Posterior cingulate gyrus (tissue), 11 donors: Measurements from ENCODE around the gene MAMDC4.
"Not testable (repeated sequence)": the region's sequence is repeated elsewhere in the genome, so short reads cannot be mapped to it uniquely, and the experiment has no call there.

Experiments
- DNase-seq, 10 donors: peaks; one replicate each; pipeline versions ENCODE4 v3.0.0 to v3.0.0-alpha.2; 2020 to 2021; ENCODE audit warnings: mixed read lengths in 3 of 10
- intact Hi-C: fragments of 100-400 bp; cut with DNase I; formaldehyde crosslinking; loops from one replicate; pipeline ENCODE4 v1.15.1; 2023

Gene MAMDC4

DNA sequence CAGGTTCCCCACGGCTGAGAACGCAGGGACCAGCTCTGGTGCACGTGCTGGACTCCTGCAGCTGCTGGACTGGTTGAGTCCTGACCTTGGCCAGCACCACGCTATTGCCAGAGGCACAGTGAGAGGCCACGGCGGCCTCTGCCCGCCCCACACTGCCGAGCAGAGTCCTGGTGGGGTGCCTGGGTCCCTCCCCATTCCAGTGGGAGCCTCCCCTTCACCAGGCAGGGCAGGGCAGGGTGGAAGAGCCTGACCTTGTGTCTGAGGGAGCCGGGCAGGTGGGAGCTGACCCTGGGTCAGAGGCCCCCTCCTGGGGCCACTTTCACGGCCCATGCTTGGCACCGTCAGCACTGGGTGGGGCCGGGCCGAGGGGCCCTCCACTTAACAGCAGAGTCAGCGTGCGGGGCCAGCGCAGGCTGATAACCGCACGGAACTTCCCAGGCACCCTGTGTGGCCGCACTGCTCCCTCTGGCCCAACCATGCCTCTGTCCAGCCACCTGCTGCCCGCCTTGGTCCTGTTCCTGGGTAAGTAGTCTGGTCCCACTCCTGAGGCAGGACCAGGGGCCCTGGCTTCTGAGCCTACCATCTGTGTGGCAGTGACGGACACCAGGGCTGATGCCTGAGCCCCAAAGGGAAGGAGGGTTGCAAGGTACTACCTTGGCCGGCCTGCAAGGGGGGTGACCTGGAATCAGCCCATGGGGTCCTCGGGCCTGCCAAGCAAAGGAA is at the start of gene MAMDC4:
Gene MAMDC4, plus strand, starts transcription at position 406 of the 723 bp plus-strand sequence. Its CDS starts 71 bp downstream, at position 477.
- DNase-seq: peak in 2 of 10 donors; percentile 5 to 84
- intact Hi-C loops: no loop called here

DNA sequence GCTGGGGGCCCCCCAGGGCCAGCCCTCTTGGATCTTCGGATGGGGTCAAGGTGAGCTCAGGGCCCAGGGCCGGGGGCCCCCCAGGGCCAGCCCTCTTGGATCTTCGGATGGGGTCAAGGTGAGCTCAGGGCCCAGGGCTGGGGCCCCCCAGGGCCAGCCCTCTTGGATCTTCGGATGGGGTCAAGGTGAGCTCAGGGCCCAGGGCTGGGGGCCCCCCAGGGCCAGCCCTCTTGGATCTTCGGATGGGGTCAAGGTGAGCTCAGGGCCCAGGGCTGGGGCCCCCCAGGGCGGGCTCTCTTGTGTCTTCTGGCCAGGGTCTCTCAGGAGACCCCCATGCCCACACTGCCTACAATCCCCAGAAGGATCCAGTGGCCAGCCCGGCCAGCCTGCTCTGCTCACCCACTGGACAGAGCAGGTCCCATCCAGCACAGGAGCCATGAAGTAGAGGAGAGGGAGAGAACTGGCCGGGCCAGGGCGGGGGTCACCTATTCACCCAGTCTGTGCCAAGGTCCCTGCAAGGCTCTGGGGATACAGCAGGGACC is 49.1 kb upstream of the MAMDC4 start:
- DNase-seq: peak in 3 of 10 donors; percentile 15 to 61 (median 59)
- intact Hi-C loops: not testable (repeated sequence)

DNA sequence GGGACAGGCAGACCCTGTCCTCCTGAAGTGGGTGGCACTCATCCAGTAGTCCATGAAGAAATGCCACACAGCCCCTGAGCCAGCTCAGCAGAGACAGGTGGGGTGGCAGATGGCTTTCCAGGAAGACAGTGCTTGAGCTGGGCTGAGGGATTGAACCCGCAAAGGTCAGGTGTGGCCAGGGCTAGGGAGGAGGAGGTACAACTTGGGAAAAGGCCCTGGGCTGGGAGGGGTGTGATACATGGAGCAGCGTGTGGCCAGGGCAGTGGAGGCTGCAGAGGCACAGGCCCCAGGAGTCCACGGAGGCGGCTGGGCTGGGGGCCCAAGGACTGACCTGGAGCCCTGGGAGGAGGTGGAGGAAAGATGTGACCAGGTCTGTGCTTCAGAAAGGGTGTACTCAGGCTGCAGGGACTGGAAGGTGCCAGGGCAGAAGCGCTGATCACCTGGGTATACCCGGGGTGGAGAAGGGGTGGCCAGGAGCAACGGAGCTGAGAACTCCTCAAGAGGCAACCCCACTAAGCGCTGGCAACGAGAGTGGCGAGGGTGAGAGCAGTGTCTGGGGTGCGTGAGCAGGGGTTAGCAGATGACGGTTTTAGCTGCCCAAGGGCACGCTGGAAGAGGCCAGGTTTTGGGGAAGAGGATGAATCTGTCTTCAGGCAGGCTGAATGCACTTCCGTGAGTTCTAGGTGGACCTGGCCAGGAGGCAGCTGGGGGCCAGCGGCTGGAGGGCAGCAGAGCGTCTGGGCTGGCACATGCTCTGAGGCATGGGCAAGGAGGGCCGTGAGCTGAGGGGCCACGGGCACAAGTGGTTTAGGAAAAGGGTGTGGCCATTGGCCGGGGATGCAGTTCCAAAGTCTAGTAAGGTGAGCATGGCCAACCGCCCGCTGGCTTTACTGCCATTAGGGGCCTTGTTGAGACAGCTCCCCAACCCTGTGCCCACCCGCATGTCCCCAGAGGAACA is 48.3 kb upstream of the MAMDC4 start:
- DNase-seq: peak in 3 of 10 donors; percentile 48 to 75 (median 68)
- intact Hi-C loops: no loop called here

- intact Hi-C loops: loop anchor here (5.0 kb wide), 1 partner anchor 38 kb away; the partner anchor contains the start of gene AJM1
- DNase-seq: peak in 3 of 10 donors; percentile 63 to 72 (median 67)
Observed at GRCh38 chr9:136804509-136805206, 47.5 kb upstream of the MAMDC4 start.

DNA sequence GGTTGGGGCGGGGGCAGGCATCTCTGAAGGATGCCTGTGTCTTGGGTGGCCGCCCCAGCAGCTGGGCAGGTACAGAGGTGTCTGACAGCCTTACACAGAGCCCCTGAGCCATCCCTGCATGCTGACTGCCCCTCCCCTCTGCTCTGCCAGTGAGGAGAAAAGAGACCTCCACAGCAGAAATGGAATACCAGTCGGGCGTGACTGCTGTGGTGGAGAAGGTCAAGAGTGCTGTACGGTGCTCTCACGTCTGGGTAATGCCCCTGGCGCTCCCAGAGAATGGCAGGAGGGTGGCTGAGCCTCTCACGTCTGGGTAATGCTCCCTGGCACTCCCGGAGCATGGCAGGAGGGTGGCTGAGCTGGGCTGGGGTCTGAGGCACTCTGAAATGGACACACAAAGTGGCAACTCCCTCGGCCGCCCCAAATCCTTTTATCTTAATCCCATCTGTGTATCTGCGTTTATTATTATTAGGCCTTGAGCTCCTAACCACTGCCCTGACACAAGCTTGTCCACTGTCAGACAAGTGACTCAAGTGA is 46.9 kb upstream of the MAMDC4 start:
- DNase-seq: peak in 3 of 10 donors; percentile 28 to 57 (median 46)
- intact Hi-C loops: loop anchor here (5.0 kb wide), 1 partner anchor 37 kb away; the partner anchor contains the start of gene AJM1

DNA sequence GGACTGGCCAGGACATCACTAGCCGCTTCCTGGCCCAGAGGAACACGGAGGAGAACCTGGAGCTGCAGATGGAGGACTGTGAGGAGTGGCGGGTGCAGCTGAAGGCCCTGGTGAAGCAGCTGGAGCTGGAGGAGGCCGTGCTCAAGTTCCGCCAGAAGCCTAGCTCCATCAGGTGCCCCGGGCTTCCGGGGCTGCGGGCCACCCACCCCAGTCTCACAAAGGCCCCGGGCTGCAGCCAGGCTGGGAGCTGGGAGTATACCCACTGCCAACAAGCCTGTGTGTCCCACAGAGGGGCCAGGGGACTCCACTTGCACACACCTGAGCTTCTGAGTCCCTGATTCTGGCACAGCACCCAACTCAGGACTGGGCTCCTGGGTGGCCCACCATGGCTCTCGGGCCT is 46.1 kb upstream of the MAMDC4 start:
- intact Hi-C loops: loop anchor here (5.0 kb wide), 1 partner anchor 36 kb away; the partner anchor contains the start of gene AJM1
- peak in 4 of 10 donors; percentile 19 to 77 (median 62) for DNase-seq

GRCh38 chr9:136806631-136807201 is 45.4 kb upstream of the MAMDC4 start:
- peak in 4 of 10 donors; percentile 22 to 70 (median 64) for DNase-seq
- intact Hi-C loops: loop anchor here (5.0 kb wide), 1 partner anchor 36 kb away; the partner anchor contains the start of gene AJM1

- intact Hi-C loops: loop anchor here (5.0 kb wide), 1 partner anchor 35 kb away; the partner anchor contains the start of gene AJM1
- peak; percentile 49 to 94 (median 66) for DNase-seq
Observed at GRCh38 chr9:136807281-136808074, 44.7 kb upstream of the MAMDC4 start, which contains the start of gene RABL6. TSS of gene RABL6 (plus strand) at chr9:136807948. CDS start at chr9:136808197, 249 bp downstream.

DNA sequence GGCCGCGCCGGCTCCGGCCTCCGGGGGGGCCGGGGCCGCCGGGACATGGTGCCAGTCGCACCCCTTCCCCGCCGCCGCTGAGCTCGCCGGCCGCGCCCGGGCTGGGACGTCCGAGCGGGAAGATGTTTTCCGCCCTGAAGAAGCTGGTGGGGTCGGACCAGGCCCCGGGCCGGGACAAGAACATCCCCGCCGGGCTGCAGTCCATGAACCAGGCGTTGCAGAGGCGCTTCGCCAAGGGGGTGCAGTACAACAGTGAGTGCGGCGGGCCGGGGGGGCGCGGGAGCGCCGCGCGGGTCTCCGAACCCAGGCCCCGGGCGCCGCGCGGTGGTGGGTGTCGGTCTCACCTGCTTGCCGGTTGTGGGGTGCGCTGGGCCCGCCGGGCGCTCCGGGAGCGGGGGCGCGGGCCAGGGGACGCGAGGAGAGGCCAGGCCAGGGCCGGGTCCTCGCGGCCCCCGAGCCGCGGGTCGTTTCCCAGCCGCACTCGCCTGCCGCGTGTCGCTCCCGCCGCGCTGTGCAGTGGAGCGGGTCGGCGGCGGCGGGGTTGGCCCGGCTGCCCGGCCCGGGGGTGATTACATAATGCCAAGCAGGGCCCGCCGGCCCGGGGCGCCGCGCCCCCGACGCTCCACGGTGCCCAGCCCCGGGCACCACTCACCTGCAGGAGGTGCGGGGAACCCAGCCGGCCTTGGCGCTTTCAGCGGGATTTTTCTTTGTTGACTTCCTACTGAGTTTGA is 43.9 kb upstream of the MAMDC4 start:
- peak in 5 of 10 donors; percentile 31 to 89 (median 74) for DNase-seq
- intact Hi-C loops: loop anchor here (5.0 kb wide), 1 partner anchor 34 kb away; the partner anchor contains the start of gene AJM1

GRCh38 chr9:136808806-136809158 is 43.4 kb upstream of the MAMDC4 start:
- intact Hi-C loops: loop anchor here (5.0 kb wide), 1 partner anchor 34 kb away; the partner anchor contains the start of gene AJM1
- DNase-seq: no peak

GRCh38 chr9:136814725-136815421 is 37.3 kb upstream of the MAMDC4 start:
- intact Hi-C loops: no loop called here
- DNase-seq: peak in 1 of 10 donors; percentile 57

GRCh38 chr9:136815422-136815782 is 36.7 kb upstream of the MAMDC4 start:
- intact Hi-C loops: no loop called here
- no peak for DNase-seq

DNA sequence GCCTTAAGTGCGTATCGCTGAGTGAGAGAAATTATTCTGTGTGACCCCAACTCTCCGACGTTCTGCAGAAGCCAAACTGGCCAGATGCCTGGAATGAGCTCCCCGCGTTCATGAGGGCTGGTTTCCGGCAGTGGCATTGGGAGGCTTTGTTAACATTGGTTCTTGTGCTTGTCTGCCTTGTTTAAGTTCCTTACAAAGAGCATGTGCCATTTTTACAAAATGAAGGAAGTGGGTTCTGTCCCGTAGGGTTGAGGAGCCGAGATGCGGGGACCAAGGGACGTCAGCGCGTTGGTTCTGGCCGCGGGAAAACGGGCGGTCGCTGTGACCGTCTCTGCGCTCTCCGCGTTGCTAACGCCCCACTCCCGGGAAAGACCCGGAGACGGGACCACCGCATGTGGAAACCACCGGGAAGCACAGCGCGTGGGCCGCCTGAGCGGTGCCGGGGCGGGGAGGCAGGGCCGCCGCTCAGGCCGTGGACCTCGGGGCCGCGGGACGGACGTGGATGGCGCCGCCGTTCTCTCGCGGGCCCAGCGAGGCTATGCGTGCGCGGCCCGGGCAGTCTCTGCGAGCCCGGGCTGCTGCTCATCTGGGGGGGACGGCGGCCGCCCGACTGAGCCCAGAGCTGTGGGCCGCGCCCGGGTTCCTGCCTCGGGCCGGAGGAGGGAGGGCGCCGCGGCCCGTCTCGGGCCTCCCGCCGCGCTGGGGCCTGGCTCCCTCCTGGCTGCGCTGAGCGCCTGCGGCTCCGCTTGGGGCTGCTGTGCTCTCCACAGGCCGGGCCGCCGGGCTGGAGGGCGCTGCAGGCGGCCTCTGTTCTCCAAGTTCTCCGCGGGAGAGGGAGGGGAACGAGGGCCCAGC is 30.9 kb upstream of the MAMDC4 start:
- intact Hi-C loops: no loop called here
- DNase-seq: peak in 4 of 10 donors; percentile 39 to 79 (median 72)

DNA sequence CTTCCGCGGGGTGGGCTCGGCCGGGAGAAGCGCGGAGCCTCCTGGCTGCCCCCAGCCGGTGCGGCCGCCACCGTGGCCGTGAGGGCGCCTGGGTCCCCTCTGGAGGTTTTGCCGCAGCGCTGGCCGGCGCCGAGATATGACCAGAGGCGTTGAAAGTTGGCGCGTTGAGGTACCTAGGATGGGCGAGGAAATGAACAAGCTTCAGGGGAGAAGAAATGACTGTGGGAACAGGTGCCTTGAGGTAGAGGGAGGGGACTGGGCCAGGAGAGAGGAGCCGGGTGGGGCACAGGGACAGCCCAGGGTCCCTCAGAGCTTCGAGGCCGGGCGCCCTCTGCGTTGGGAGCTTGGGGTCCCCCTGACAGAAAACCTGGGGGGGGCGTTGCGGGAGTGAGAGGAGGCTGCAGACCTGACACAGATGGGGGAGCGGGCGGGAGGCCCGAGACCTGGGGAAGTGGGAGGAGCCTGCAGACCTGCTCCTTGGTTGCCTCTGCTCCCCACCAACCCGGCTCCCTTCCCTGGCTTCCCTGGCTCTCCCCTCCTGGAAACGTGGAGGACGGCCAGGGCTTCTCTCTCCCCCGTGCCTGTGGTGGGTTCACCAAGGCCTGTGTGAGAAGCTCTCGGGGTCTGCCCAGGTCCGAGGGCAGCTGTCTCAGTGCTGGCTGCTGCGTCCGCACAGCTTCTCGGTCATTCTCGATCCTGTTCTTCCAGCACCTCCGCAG is 30.2 kb upstream of the MAMDC4 start:
- intact Hi-C loops: no loop called here
- DNase-seq: peak in 1 of 10 donors; percentile 60
